Panc1 (cell line): ENCODE data around the gene CDK8. TPM values are rescaled to one million over a fixed set of nuclear protein-coding genes. Genes with fewer than 3 reads are reported as not detected.

Experiments
- ATAC-seq: fragments of 200-7000 bp; cut with Tn5 transposase; 2 replicates; pipeline ENCODE4 v1.9.1; 2020; ENCODE audit warnings: mild to moderate bottlenecking, moderate library complexity
- BruUV-seq: library from RNA; stranded (reverse); fragments of 400-500 nt; replicated peaks from 2 replicates; lab custom pipeline; 2021; lab: Mats Ljungman, UMichigan
- CTCF ChIA-PET: fragments of 300-600 bp; sonication (Branson Sonifier 250); formaldehyde crosslinking; loops from one replicate; lab custom pipeline; 2022; ENCODE audit warnings: antibody characterized with exemption; lab: Charles Lee
- POLR2A ChIA-PET: fragments of 300-600 bp; sonication (Branson Sonifier 250); formaldehyde crosslinking; loops from one replicate; lab custom pipeline; 2022; ENCODE audit warnings: antibody characterized with exemption; lab: Charles Lee
- DNase-seq: peaks from one replicate; pipeline ENCODE4 v3.0.0-alpha.2; 2010; ENCODE audit warnings: low read depth, low spot score
- H3K27ac ChIP-seq: 2 replicates; pipeline ENCODE4 v1.5.1; 2011; ENCODE audit warnings: mild to moderate bottlenecking, low read length, inconsistent platforms
- H3K27me3 ChIP-seq: fragments of 200-500 bp; sonication (Bioruptor generic); 2 replicates; pipeline ENCODE4 v1.6.0; 2014; ENCODE audit warnings: low read length, inconsistent platforms; ENCODE audit not compliant: control insufficient read depth, insufficient read depth
- H3K36me3 ChIP-seq: fragments of 200-500 bp; sonication (Bioruptor generic); 2 replicates; pipeline ENCODE4 v1.5.1; 2014; ENCODE audit warnings: inconsistent platforms, mild to moderate bottlenecking, low read length, moderate library complexity; ENCODE audit not compliant: control insufficient read depth, insufficient read depth
- H3K4me1 ChIP-seq: 2 replicates; pipeline ENCODE4 v1.5.1; 2011; ENCODE audit warnings: inconsistent platforms, mild to moderate bottlenecking, low read length, moderate library complexity; ENCODE audit not compliant: control insufficient read depth, insufficient read depth
- H3K4me3 ChIP-seq, 2 experiments: 2 replicates each; pipeline ENCODE4 v1.5.1; 2011 to 2012; ENCODE audit warnings: low read depth in 2 of 2, low read length in 2 of 2, mild to moderate bottlenecking in 2 of 2, inconsistent platforms in 1 of 2, moderate library complexity in 1 of 2
- H3K9me3 ChIP-seq: fragments of 200-500 bp; sonication (Bioruptor generic); 2 replicates; pipeline ENCODE4 v1.5.1; 2014; ENCODE audit warnings: low read depth, mild to moderate bottlenecking, inconsistent platforms, low read length, moderate library complexity; ENCODE audit not compliant: control insufficient read depth, insufficient read depth
- POLR2AphosphoS5 ChIP-seq: IDR thresholded peaks from 2 replicates; pipeline ENCODE4 v1.6.1; 2012; ENCODE audit warnings: mild to moderate bottlenecking, low read depth, low read length, moderate library complexity
- SIN3A ChIP-seq: IDR thresholded peaks from 2 replicates; pipeline ENCODE4 v1.6.1; 2012; ENCODE audit warnings: low read depth, mild to moderate bottlenecking, low read length, moderate library complexity, borderline replicate concordance; ENCODE audit not compliant: insufficient read depth
- TCF7L2 ChIP-seq: IDR thresholded peaks from 2 replicates; pipeline ENCODE4 v1.6.1; 2011; ENCODE audit warnings: mild to moderate bottlenecking, low read depth, low read length, inconsistent platforms
- in situ Hi-C: cut with HindIII; loops from 2 replicates; pipeline ENCODE4 v1.10.0; 2016; ENCODE audit warnings: low sequenced_read_pairs, low pct_unique_long_range_greater_than_20kb
- intact Hi-C: fragments of 100-400 bp; cut with micrococcal nuclease; formaldehyde crosslinking; loops from one replicate; pipeline ENCODE4 v1.10.0; 2022; ENCODE audit not compliant: unreplicated experiment
- total RNA-seq: library from RNA; stranded (reverse); gene quantifications from one replicate; pipeline ENCODE4 v1.2.1, GENCODE V29; 2021; ENCODE audit not compliant: unreplicated experiment
- TF ChIP-seq, protein P1 (sequence below), 2 experiments: IDR thresholded peaks; 2 replicates each; pipeline ENCODE4 v1.6.1; 2011 to 2012; ENCODE audit warnings: low read depth in 2 of 2, control low read depth in 1 of 2, low read length in 1 of 2, mild to moderate bottlenecking in 1 of 2, moderate library complexity in 1 of 2; ENCODE audit not compliant: insufficient read depth in 1 of 2
- TF ChIP-seq, protein P2 (sequence below): fragments of 450-650 bp; IDR thresholded peaks from 2 replicates; pipeline ENCODE4 v1.5.1; 2017; ENCODE audit warnings: mild to moderate bottlenecking

CDK8 gene
- total RNA-seq, 1 experiment from 2014 or later: 14.9 TPM

- no peak for DNase-seq
- ChIA-PET POLR2A (no interaction called here), CTCF (no interaction called here)
- Histone ChIP-seq H3K27ac (no peak overlapping the region), H3K27me3 (no peaks in the 10 kb centered on the region), H3K4me1 (no peaks in the 10 kb centered on the region), H3K9me3 (no peaks in the 10 kb centered on the region), H3K4me3 (no peak overlapping the region), H3K36me3 (no peaks in the 10 kb centered on the region)
- in situ Hi-C loops: no loop called here
- no TSS peak for BruUV-seq
- no peak for TF ChIP-seq SIN3A
- intact Hi-C loops: no loop called here
- no peak for ATAC-seq
Measured at GRCh38 chr13:26406791-26407190, 152.9 kb downstream of the CDK8 start.

DNA sequence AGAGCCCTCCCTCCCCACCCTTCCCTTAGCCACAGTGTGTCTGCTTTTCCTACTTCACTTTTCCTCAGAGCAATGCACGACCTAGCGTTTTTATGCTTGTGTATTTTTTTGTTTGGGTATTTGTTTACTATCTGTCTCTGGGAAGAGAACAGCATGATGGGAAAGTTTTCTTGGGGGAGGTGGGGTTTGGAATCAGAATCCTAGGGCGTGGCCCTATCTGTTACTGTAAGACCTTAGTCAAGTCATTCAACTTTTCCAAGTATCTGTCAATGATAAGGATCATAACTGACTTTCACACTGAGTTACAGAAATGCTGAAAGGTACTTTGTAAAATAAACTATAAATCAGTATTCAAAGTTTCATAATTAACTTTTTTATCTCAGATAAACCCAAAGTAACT lies 157.3 kb downstream of the CDK8 start:
- ChIA-PET POLR2A (interaction anchor here (0.6 kb wide), 2 partner anchors 18 to 226 kb away, joined by 7 to 9 read pairs; no protein-coding TSS in a partner anchor), CTCF (no interaction called here)
- in situ Hi-C loops (no loop called here), intact Hi-C loops (no loop called here)
- H3K4me1 ChIP-seq: no peaks in the 10 kb centered on the region
- H3K27ac ChIP-seq: no peak overlapping the region
- no TSS peak for BruUV-seq
- TF ChIP-seq TCF7L2 (no peak), POLR2AphosphoS5 (no peak)
- TF ChIP-seq, protein P1, sequence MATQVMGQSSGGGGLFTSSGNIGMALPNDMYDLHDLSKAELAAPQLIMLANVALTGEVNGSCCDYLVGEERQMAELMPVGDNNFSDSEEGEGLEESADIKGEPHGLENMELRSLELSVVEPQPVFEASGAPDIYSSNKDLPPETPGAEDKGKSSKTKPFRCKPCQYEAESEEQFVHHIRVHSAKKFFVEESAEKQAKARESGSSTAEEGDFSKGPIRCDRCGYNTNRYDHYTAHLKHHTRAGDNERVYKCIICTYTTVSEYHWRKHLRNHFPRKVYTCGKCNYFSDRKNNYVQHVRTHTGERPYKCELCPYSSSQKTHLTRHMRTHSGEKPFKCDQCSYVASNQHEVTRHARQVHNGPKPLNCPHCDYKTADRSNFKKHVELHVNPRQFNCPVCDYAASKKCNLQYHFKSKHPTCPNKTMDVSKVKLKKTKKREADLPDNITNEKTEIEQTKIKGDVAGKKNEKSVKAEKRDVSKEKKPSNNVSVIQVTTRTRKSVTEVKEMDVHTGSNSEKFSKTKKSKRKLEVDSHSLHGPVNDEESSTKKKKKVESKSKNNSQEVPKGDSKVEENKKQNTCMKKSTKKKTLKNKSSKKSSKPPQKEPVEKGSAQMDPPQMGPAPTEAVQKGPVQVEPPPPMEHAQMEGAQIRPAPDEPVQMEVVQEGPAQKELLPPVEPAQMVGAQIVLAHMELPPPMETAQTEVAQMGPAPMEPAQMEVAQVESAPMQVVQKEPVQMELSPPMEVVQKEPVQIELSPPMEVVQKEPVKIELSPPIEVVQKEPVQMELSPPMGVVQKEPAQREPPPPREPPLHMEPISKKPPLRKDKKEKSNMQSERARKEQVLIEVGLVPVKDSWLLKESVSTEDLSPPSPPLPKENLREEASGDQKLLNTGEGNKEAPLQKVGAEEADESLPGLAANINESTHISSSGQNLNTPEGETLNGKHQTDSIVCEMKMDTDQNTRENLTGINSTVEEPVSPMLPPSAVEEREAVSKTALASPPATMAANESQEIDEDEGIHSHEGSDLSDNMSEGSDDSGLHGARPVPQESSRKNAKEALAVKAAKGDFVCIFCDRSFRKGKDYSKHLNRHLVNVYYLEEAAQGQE (IDR thresholded peaks at IDR 0.05; ENCODE audit: insufficient read depth in 1 of 2, low read depth in 2 of 2, low read length in 1 of 2): no peak
- TF ChIP-seq, protein P2, sequence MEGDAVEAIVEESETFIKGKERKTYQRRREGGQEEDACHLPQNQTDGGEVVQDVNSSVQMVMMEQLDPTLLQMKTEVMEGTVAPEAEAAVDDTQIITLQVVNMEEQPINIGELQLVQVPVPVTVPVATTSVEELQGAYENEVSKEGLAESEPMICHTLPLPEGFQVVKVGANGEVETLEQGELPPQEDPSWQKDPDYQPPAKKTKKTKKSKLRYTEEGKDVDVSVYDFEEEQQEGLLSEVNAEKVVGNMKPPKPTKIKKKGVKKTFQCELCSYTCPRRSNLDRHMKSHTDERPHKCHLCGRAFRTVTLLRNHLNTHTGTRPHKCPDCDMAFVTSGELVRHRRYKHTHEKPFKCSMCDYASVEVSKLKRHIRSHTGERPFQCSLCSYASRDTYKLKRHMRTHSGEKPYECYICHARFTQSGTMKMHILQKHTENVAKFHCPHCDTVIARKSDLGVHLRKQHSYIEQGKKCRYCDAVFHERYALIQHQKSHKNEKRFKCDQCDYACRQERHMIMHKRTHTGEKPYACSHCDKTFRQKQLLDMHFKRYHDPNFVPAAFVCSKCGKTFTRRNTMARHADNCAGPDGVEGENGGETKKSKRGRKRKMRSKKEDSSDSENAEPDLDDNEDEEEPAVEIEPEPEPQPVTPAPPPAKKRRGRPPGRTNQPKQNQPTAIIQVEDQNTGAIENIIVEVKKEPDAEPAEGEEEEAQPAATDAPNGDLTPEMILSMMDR: no peak
- DNase-seq (no peak), ATAC-seq (no peak)
- H3K4me3 ChIP-seq: no peak overlapping the region
- no peaks in the 10 kb centered on the region for H3K36me3 ChIP-seq
- no peaks in the 10 kb centered on the region for H3K27me3 ChIP-seq
- H3K9me3 ChIP-seq: no peaks in the 10 kb centered on the region

- in situ Hi-C loops: no loop called here
- H3K36me3 ChIP-seq: no peaks in the 10 kb centered on the region
- no TSS peak for BruUV-seq
- ChIA-PET POLR2A (no interaction called here), CTCF (no interaction called here)
- ATAC-seq: no peak
- intact Hi-C loops: no loop called here
- H3K27ac ChIP-seq: no peak overlapping the region
- TF ChIP-seq SIN3A (no peak), TCF7L2 (no peak), POLR2AphosphoS5 (no peak)
- TF ChIP-seq, protein P2: no peak
- TF ChIP-seq, protein P1 (IDR thresholded peaks at IDR 0.05; ENCODE audit: insufficient read depth in 1 of 2, low read depth in 2 of 2, low read length in 1 of 2): no peak
- H3K9me3 ChIP-seq: no peaks in the 10 kb centered on the region
- no peak overlapping the region for H3K4me3 ChIP-seq
- H3K4me1 ChIP-seq: no peaks in the 10 kb centered on the region
- no peak for DNase-seq
- no peaks in the 10 kb centered on the region for H3K27me3 ChIP-seq
Measured at GRCh38 chr13:26412263-26412662, 158.3 kb downstream of the CDK8 start.
